LNCAP (cell line): ENCODE results near the gene MYO7B.

Source experiments
- TF ChIP-seq, protein P1 (sequence below): fragments of 450-650 bp; IDR thresholded peaks from 2 replicates; pipeline ENCODE4 v1.5.1; 2017; ENCODE audit warnings: mild to moderate bottlenecking

Gene MYO7B

DNA sequence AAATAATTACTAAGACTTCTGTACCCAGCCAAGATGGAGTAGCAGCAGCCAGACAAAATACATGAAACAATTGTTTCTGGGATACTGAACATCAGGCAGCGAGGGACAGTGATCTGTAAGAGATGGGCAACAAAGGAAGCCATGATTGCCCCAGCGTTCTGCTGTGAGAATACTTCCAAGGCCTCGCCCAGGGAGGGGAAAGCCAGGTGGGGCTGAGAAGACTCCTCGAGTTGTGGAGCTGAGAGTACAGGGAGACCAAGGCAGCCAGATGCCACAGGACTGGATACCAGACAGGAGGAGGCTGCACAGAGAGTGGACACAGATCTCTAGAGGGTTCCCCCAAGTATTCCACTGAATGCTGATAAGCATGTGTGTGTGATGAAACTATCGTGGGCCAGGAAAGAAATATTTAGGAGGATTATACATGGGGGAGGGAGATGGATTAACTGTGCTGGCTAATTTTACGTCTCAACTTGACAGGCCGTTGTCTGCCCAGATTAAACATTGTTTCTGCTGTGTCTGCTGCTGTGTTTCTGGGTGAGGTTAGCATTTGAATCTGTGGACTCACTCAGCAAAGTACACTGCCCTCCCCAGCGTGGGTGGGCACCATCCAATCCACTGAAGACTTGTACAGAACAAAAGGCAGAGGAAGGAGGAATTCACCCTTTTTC, 150.1 kb downstream of the MYO7B start:
- TF ChIP-seq, protein P1, sequence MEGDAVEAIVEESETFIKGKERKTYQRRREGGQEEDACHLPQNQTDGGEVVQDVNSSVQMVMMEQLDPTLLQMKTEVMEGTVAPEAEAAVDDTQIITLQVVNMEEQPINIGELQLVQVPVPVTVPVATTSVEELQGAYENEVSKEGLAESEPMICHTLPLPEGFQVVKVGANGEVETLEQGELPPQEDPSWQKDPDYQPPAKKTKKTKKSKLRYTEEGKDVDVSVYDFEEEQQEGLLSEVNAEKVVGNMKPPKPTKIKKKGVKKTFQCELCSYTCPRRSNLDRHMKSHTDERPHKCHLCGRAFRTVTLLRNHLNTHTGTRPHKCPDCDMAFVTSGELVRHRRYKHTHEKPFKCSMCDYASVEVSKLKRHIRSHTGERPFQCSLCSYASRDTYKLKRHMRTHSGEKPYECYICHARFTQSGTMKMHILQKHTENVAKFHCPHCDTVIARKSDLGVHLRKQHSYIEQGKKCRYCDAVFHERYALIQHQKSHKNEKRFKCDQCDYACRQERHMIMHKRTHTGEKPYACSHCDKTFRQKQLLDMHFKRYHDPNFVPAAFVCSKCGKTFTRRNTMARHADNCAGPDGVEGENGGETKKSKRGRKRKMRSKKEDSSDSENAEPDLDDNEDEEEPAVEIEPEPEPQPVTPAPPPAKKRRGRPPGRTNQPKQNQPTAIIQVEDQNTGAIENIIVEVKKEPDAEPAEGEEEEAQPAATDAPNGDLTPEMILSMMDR, result no peak
